ENCODE measurements around the gene POP4.

POP4 gene

DNA sequence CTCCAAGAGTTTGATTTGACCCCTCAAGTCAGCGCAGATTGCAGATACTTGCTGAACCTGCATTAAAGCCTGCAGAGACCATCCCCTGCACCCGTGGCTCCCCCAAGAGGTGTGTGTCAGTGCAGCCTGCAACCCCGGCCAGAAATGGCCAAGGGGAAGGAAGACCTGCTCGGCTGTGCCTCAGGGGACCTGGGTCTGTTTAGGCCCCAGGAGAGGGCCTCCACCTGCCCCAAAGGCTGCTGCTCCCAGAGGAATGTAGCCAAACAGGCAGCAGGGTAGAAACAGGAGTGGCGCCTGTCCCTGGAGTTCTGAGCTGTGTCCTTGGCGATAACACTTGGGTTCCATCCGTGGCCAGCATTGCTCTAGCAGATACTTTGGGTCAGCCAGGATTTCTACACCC is 8.0 kb downstream of the POP4 start:
- no peak for DNase-seq

DNA sequence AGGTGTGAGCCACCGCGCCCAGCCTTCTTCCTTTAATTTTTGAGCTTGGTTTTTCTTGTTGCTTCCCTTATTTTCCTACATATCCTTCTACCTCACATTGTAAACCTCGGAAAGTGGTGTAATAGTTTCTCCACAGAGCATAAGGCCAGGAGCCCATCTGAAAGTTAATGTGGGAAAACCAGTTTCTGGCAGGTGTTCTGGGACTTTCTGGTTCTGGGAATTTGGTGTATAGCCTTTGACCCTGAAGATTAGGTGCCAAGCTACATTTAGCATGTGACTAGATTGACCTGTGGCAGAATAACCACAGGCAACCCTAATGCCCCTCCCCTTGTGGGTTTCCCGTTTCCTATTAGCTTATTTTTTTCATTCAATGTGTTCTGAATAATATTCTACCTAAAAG is 8.7 kb downstream of the POP4 start:
- no peak for DNase-seq

DNA sequence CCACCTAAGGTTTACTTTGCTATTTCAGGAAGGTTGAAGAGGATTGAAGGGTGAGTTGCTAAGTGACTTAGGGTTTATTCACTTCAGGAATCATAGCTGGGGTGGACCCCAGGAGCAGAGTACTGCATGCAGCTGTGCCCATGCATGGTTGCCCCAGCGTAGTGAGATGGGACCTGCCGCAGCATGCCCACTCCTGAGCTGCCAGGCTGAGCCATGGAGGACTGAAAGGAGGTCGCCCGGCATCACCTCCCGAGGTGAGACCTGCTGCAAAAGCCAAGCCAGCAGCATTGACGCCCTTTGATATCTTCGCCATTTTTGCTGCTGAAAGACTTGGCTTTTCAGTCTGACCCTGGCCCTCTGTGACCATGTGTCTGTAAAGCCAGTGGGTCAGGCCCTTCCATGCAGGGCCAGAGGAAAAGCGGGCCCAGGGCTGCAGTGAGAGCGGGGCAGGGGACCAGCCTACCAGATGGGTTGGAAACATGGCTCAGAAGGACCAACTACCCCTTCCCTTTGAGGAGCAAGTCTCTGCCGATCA is 9.9 kb downstream of the POP4 start:
- DNase-seq, result no peak

DNA sequence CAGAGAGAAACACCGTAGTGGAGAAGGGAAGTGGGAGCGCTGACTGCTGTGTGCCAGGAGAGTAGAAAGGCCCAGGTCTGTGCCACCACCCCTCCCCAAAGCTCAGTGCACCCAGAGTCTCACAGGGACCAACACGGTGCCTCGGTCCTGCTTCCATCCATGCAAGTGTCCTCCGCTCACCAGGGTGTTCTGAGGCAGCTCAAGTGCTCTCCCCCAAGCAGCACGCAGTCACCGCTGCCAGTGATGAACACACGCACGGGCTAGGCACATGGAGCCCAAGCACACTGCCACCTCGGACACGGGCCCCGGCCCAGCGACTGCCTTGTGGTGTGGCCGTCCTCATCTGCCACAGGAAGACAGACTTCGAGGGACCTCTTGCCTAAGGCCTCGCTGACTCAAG is 10.5 kb downstream of the POP4 start:
- DNase-seq, result no peak

- no peak for DNase-seq
Measured at GRCh38 chr19:29617366-29618266, 11.5 kb downstream of the POP4 start.

- DNase-seq, result no peak
Measured at GRCh38 chr19:29618434-29618833, 12.4 kb downstream of the POP4 start.

- no peak for DNase-seq
Measured at GRCh38 chr19:29618871-29619270, 12.8 kb downstream of the POP4 start.

- DNase-seq, result no peak
Measured at GRCh38 chr19:29620931-29621351, 14.9 kb downstream of the POP4 start.

GRCh38 chr19:29622166-29623070 is 16.3 kb downstream of the POP4 start:
- peak; percentile 33 for DNase-seq

GRCh38 chr19:29623726-29624488 is 17.8 kb downstream of the POP4 start:
- no peak for DNase-seq

DNA sequence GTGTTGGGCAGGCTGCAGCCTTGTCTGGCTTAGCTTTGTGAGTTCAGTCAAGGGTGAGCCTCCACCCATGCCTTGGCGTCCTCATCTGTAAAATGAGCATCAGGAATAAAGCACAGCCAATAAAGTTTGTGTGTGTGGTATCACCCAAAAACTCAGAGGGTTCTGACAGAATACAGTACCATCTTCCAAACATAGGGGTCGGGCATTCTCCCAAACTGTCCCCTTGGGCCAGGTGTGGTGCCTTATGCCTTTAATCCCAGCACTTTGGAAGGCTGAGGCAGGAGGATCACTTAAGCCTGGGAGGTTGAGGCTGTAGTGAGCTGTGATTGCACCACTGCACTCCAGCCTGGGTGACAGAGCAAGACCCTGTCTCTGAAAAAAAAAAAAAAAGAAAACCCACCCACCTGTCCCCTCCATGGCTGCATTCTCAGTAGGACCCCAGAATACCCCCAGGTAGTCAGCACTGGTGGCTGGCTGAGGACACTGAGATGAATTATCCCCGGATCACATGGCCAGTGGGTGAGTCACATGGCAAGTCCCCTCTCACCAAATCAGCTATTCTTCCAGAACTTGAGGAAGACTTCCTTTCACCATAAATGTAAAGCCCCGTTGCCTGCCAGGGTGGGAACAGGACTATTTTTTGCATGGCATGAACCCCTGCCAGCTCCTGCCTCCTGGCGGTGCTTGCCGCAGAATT is 18.6 kb downstream of the POP4 start:
- no peak for DNase-seq

- no peak for DNase-seq
Measured at GRCh38 chr19:29625186-29625651, 19.1 kb downstream of the POP4 start.

- DNase-seq, result no peak
Measured at GRCh38 chr19:29626386-29626785, 20.3 kb downstream of the POP4 start.

GRCh38 chr19:29626832-29627231 is 20.7 kb downstream of the POP4 start:
- peak; percentile 9 for DNase-seq

DNA sequence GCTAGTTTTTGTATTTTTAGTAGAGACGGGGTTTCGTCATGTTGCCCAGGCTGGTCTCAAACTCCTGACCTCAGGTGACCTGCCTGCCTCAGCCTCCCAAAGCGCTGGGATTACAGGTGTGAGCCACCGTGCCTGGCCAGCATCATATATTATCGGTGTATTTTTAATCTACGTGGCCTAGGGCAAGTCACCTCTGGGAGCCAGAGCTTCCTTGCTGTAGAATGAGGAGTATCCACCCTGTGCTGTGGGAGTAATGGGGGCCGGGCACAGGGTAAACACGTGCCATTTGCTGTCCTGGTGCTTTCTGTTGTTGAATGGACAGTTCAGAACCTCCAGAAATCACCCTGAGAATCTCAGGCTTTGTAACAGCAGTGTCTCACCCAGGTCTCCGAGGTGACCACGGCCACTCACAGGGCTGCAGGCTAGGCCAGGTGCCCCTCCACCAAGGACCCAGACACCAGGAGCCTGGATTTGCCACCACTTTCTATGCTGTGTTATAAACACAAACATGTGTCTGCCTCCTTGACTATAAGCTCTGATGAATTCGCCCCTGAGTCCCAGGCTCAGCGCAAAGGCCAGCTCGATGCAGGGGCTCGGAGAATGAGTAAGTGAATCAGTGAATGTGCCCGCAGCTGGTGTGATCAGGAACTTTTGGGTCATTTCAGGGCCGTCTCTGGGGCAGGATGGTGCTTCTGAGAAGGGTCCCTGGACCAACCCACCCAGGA is 22.7 kb downstream of the POP4 start:
- DNase-seq, result no peak

GRCh38 chr19:29629836-29630534 is 23.9 kb downstream of the POP4 start:
- no peak for DNase-seq

DNA sequence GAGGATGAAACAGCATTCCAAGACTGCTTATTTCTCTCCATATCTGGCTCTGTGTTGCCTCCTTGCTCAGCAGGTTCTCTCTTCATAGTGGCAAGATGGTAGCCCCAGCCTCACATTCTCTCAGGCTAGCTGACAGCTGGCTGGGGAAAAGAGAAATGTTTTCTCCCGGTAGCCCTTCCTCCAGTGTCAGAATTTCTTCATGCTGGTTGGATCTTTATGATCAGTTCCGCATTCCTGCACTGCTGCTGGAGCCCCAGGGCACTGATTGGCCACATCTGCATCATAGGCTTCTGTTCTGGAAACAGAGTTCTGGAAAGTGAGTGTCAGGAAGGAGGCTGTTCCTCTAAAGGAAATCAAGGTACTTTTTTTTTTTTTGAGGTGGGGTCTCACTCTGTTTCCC is 24.6 kb downstream of the POP4 start:
- DNase-seq, result no peak

DNA sequence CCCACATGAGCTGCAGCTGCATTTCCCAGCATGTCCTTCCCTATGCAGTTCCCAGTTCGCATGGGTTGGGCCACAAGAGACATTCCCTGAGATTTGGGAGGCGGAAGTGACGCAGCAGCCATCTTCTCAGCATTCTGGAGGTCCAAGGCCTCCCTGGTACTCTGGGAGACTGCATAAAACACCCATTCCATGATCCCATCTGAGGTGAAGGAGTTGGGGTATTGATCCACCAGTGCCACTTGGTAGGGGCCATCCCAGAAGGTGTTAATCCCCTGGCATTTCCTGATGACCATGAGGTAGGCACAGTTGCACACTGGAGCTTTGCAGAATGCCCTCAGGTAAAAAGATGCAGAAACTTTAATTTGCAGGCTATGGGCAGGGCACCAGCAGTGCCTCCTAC is 25.4 kb downstream of the POP4 start:
- DNase-seq, result no peak

- no peak for DNase-seq
Measured at GRCh38 chr19:29634002-29634401, 27.9 kb downstream of the POP4 start.

- DNase-seq, result no peak
Measured at GRCh38 chr19:29634423-29635130, 28.5 kb downstream of the POP4 start.
